Prostate gland (tissue), 2 donors: ENCODE results near the gene CIROP. TPM values are rescaled to one million over a fixed set of nuclear protein-coding genes. Genes with fewer than 3 reads are reported as not detected.

ENCODE experiments used
- DNase-seq: peaks from one replicate; pipeline ENCODE4 v3.0.0-alpha.2; 2019; ENCODE audit warnings: low spot score
- H3K27ac ChIP-seq, 2 donors: fragments of 200-600 bp; sonication (generic); 2 replicates each; pipeline ENCODE4 v1.5.1; 2017 to 2019
- H3K27me3 ChIP-seq: fragments of 200-600 bp; sonication (generic); replicated peaks from 2 replicates; pipeline ENCODE4 v1.5.1; 2019; ENCODE audit not compliant: insufficient read depth
- H3K36me3 ChIP-seq, 2 donors: fragments of 200-600 bp; sonication (generic); 1 replicate in 1 of 2; 2 replicates in 1 of 2; pipeline versions ENCODE4 v1.5.1 to v1.8.1; 2017 to 2019
- H3K4me1 ChIP-seq: fragments of 200-600 bp; sonication (generic); replicated peaks from 2 replicates; pipeline ENCODE4 v1.5.1; 2019
- H3K4me3 ChIP-seq, 2 donors: fragments of 200-600 bp; sonication (generic); 2 replicates each; pipeline ENCODE4 v1.5.1; 2017 to 2019
- H3K9me3 ChIP-seq: fragments of 200-600 bp; sonication (generic); 2 replicates; pipeline ENCODE4 v1.5.1; 2017
- CTCF ChIP-seq, 4 experiments: fragments of 200-600 bp in 2 of 4; fragments of 450-650 bp in 2 of 4; sonication (generic) in 2 of 4; IDR thresholded peaks; 1 replicate in 3 of 4; 2 replicates in 1 of 4; pipeline ENCODE4 v1.5.1; 2016 to 2019; ENCODE audit warnings: antibody characterized with exemption in 4 of 4, mild to moderate bottlenecking in 2 of 4, moderate library complexity in 2 of 4
- POLR2A ChIP-seq: fragments of 450-650 bp; IDR thresholded peaks from one replicate; pipeline ENCODE4 v1.6.1; 2016; ENCODE audit warnings: antibody characterized with exemption, mild to moderate bottlenecking
- POLR2AphosphoS5 ChIP-seq: sonication (generic); formaldehyde crosslinking; IDR thresholded peaks from one replicate; pipeline ENCODE4 v1.6.1; 2017; ENCODE audit warnings: antibody characterized with exemption
- WGBS: methylation state at CpG from one replicate; pipeline ENCODE4 v1.1.5; 2018; 5-methylcytosine and 5-hydroxymethylcytosine counted together
- intact Hi-C: fragments of 100-400 bp; cut with DNase I; formaldehyde crosslinking; loops from one replicate; pipeline ENCODE4 v1.14.2; 2022
- total RNA-seq, 2 donors: library from RNA; depleted of rRNA; stranded (reverse); fragments of >200 nt; gene quantifications; one replicate each; pipeline ENCODE4 v1.1.0, GENCODE V29; 2016

Gene CIROP
- total RNA-seq, 2 donors from 2014 or later = not detected

DNA sequence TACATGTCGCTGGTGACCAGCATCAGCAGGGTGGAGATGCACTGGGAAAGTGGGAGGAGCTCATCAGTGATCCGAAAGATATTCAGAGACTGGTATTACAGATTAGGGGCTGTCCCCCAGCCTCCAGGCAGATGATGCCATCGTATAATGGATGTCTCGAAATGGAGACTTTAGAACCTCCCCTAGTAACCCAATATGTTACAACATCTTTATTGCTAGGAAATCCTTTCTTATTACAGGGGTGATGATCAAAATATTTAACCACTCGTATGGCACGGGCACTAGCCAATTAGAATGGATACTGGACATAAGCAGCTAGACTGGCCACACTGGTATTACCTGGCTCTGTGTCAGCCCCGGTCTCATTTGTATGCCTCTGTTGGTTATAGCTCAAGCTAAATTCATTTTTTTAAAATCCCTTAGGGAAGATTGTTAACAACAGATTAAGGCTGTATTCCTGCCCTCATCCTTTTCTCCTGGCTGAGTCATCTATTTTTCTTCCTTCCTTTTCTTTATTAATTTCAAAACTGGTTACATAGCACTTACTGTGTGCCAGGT lies 25.0 kb upstream of the CIROP start:
- intact Hi-C loops = loop anchor here (10.0 kb wide), 1 partner anchor 175 kb away; the partner anchor contains the start of genes BCL2L2 and PPP1R3E
- no peaks in the 10 kb centered on the region for H3K9me3 ChIP-seq
- TF ChIP-seq POLR2AphosphoS5 (peak; percentile 81), CTCF (IDR thresholded peaks at IDR 0.05) (no peak)
- H3K4me1 ChIP-seq = peaks cover 3% of the 10 kb centered on the region
- H3K27ac ChIP-seq = peak overlapping the region; percentile 65 to 72
- peaks cover 0 to 4% of the 10 kb centered on the region in 2 donors for H3K36me3 ChIP-seq
- H3K27me3 ChIP-seq = no peaks in the 10 kb centered on the region
- H3K4me3 ChIP-seq = no peak overlapping the region
- 64% methylated on average over 7 of the region's 7 CpGs for whole genome bisulfite sequencing
- DNase-seq = peak; percentile 77

GRCh38 chr14:23128969-23129758 lies 24.4 kb upstream of the CIROP start:
- peak overlapping the region; percentile 55 to 65 for H3K27ac ChIP-seq
- DNase-seq = no peak
- intact Hi-C loops = loop anchor here (10.0 kb wide), 1 partner anchor 176 kb away; the partner anchor contains the start of genes BCL2L2 and PPP1R3E

GRCh38 chr14:23127861-23128260 lies 23.1 kb upstream of the CIROP start:
- DNase-seq = no peak
- TF ChIP-seq POLR2AphosphoS5 (no peak), POLR2A (no peak), CTCF (IDR thresholded peaks at IDR 0.05) (no peak)
- H3K4me3 ChIP-seq = no peak overlapping the region
- no peak overlapping the region for H3K27ac ChIP-seq
- no peaks in the 10 kb centered on the region for H3K27me3 ChIP-seq
- H3K4me1 ChIP-seq = peaks cover 3% of the 10 kb centered on the region
- WGBS = 90% methylated on average over 3 of the region's 3 CpGs
- no peaks in the 10 kb centered on the region for H3K9me3 ChIP-seq
- intact Hi-C loops = loop anchor here (10.0 kb wide), 1 partner anchor 177 kb away; the partner anchor contains the start of genes BCL2L2 and PPP1R3E
- peaks cover 0 to 4% of the 10 kb centered on the region in 2 donors for H3K36me3 ChIP-seq

More at GRCh38 chr14:23128969-23129758, 24.4 kb upstream of the CIROP start:
- Histone ChIP-seq H3K27me3 (no peaks in the 10 kb centered on the region), H3K9me3 (no peaks in the 10 kb centered on the region), H3K4me3 (no peak overlapping the region), H3K36me3 (peaks cover 0 to 4% of the 10 kb centered on the region in 2 donors), H3K4me1 (peaks cover 3% of the 10 kb centered on the region)
- WGBS = 93% methylated on average over 7 of the region's 7 CpGs
- TF ChIP-seq POLR2A (no peak), CTCF (IDR thresholded peaks at IDR 0.05) (no peak), POLR2AphosphoS5 (no peak)

DNA sequence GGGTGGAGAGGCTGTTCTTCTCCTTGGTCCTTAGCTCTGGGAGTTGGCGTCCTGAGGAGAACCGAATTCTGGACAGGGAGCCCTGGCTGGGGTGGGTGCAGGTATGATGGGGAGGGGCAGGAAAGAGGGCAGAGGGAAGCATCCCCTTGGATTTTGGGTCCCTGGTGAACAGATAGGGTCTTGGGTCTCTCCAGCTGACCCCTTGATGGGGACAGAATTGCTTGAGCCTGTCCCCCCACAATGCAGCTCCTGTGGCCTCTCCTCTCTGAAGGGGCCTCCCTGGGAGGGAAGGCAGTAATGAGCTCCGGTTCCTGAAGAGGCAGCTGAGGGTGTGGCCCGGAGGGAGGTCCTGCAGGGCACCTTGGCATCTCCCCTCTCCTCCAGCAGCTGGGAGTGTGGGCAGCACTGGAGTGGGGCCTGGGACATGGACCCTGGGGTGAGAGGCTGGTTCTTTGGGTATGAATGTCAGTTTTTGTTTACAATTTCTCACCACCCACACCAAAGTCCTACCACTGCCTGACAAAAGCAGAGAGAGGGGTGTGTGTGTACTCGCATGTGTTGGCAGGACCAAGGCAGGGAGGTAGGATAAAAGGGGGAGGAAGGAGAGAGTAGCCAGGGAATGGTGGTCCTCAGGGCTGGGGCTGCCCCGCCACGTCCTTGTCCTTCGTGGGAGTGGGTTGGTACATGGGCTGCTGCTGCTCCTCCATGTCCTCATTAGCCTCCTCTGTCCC lies 21.9 kb upstream of the CIROP start:
- no peaks in the 10 kb centered on the region for H3K27me3 ChIP-seq
- H3K4me1 ChIP-seq = peaks cover 3% of the 10 kb centered on the region
- H3K9me3 ChIP-seq = no peaks in the 10 kb centered on the region
- no peak for TF ChIP-seq CTCF (IDR thresholded peaks at IDR 0.05)
- no peak for TF ChIP-seq POLR2A
- TF ChIP-seq POLR2AphosphoS5 = no peak
- no peak for DNase-seq
- H3K4me3 ChIP-seq = no peak overlapping the region
- intact Hi-C loops = loop anchor here (10.0 kb wide), 1 partner anchor 178 kb away; the partner anchor contains the start of genes BCL2L2 and PPP1R3E
- WGBS = 76% methylated on average over 8 of the region's 8 CpGs
- H3K36me3 ChIP-seq = peaks cover 0 to 4% of the 10 kb centered on the region in 2 donors
- H3K27ac ChIP-seq = peak overlapping the region in 1 of 2 donors; percentile 24
